Esophagus muscularis mucosa (tissue), 4 donors: ENCODE measurements around the gene ZNF831. TPM values are rescaled to one million over a fixed set of nuclear protein-coding genes. Genes with fewer than 3 reads are reported as not detected.

Experiments
- DNase-seq: peaks from one replicate; pipeline ENCODE4 v3.0.0-alpha.2; 2017; ENCODE audit errors: extremely low spot score
- H3K27ac ChIP-seq, 4 donors: fragments of 200-600 bp; sonication (generic); replicated peaks in 1 of 4; 1 replicate in 3 of 4; 2 replicates in 1 of 4; pipeline ENCODE4 v1.5.1; 2016 to 2019; ENCODE audit warnings: mild to moderate bottlenecking in 1 of 4
- H3K27me3 ChIP-seq, 4 donors: fragments of 200-600 bp; sonication (generic); one replicate each; pipeline versions ENCODE4 v1.5.1 to v1.6.0; 2016 to 2019
- H3K36me3 ChIP-seq, 4 donors: fragments of 200-600 bp; sonication (generic); one replicate each; pipeline ENCODE4 v1.5.1; 2016 to 2019
- H3K4me1 ChIP-seq, 4 donors: fragments of 200-600 bp; sonication (generic); one replicate each; pipeline ENCODE4 v1.5.1; 2016 to 2019
- H3K4me3 ChIP-seq, 4 donors: fragments of 200-600 bp; sonication (generic); 1 replicate in 2 of 4; 2 replicates in 2 of 4; pipeline ENCODE4 v1.5.1; 2016 to 2019; ENCODE audit warnings: mild to moderate bottlenecking in 4 of 4, moderate library complexity in 1 of 4
- H3K9me3 ChIP-seq, 4 donors: fragments of 200-600 bp; sonication (generic); 1 replicate in 3 of 4; 2 replicates in 1 of 4; pipeline ENCODE4 v1.5.1; 2016 to 2019
- EP300 ChIP-seq: sonication (generic); formaldehyde crosslinking; IDR thresholded peaks from one replicate; pipeline ENCODE4 v1.6.1; 2017; ENCODE audit warnings: antibody characterized with exemption
- POLR2A ChIP-seq: fragments of 450-650 bp; IDR thresholded peaks from one replicate; pipeline ENCODE4 v1.6.1; 2017; ENCODE audit warnings: antibody characterized with exemption, moderate library complexity, mild to moderate bottlenecking, low read depth
- POLR2AphosphoS5 ChIP-seq, 2 donors: sonication (generic); formaldehyde crosslinking; IDR thresholded peaks; one replicate each; pipeline ENCODE4 v1.6.1; 2017; ENCODE audit warnings: antibody characterized with exemption in 2 of 2
- WGBS: methylation state at CpG from one replicate; pipeline ENCODE4 v1.1.5; 2018; 5-methylcytosine and 5-hydroxymethylcytosine counted together
- intact Hi-C: fragments of 100-400 bp; cut with DNase I; formaldehyde crosslinking; loops from one replicate; pipeline ENCODE4 v1.15.1; 2023
- total RNA-seq, 4 donors: library from RNA; depleted of rRNA; stranded (reverse); fragments of >200 nt; gene quantifications; one replicate each; pipeline versions ENCODE4 v1.1.0 to v1.2.1, GENCODE V29; 2016
- TF ChIP-seq, protein P1 (sequence below), 3 experiments: fragments of 200-600 bp in 2 of 3; fragments of 450-650 bp in 1 of 3; sonication (generic) in 2 of 3; IDR thresholded peaks; one replicate each; pipeline ENCODE4 v1.5.1; 2017 to 2019; ENCODE audit warnings: antibody characterized with exemption in 3 of 3, mild to moderate bottlenecking in 2 of 3, moderate library complexity in 1 of 3

Gene ZNF831
- total RNA-seq, 4 donors from 2014 or later = 0.34 to 1.3 (median 0.56) TPM

DNA sequence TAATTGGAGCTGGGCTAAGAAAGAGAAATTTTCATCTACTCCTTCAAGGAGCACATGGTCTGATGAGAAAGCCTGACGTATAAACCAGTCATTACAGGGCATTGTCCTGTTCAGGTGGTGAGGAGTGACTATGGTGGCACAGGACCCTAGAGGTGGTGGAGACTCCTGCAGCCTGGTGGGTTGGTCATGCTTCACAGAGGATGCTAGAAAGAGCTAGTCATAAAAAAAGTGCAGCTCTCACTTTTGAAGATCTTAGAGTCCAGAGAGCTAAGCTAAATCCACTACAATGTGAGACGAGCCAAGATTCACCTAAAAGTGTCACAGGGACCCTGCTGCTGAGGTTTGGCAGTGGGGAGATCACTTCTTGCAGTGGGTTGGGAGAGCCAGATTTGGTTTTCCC lies 9.8 kb upstream of the ZNF831 start:
- Histone ChIP-seq H3K4me1 (peaks cover 9 to 52% (median 26%) of the 10 kb centered on the region in 4 donors), H3K27ac (no peak overlapping the region), H3K4me3 (no peak overlapping the region), H3K9me3 (no peaks in the 10 kb centered on the region), H3K36me3 (no peaks in the 10 kb centered on the region), H3K27me3 (no peaks in the 10 kb centered on the region)
- no peak for DNase-seq
- TF ChIP-seq POLR2AphosphoS5 (IDR thresholded peaks at IDR 0.05) = no peak
- TF ChIP-seq, protein P1, sequence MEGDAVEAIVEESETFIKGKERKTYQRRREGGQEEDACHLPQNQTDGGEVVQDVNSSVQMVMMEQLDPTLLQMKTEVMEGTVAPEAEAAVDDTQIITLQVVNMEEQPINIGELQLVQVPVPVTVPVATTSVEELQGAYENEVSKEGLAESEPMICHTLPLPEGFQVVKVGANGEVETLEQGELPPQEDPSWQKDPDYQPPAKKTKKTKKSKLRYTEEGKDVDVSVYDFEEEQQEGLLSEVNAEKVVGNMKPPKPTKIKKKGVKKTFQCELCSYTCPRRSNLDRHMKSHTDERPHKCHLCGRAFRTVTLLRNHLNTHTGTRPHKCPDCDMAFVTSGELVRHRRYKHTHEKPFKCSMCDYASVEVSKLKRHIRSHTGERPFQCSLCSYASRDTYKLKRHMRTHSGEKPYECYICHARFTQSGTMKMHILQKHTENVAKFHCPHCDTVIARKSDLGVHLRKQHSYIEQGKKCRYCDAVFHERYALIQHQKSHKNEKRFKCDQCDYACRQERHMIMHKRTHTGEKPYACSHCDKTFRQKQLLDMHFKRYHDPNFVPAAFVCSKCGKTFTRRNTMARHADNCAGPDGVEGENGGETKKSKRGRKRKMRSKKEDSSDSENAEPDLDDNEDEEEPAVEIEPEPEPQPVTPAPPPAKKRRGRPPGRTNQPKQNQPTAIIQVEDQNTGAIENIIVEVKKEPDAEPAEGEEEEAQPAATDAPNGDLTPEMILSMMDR (IDR thresholded peaks at IDR 0.05) = no peak
- no peak for TF ChIP-seq EP300
- no peak for TF ChIP-seq POLR2A
- WGBS = 87% methylated on average over 2 of the region's 2 CpGs
- intact Hi-C loops = loop anchor here (10.0 kb wide), 1 partner anchor 61 kb away; no protein-coding TSS in a partner anchor

DNA sequence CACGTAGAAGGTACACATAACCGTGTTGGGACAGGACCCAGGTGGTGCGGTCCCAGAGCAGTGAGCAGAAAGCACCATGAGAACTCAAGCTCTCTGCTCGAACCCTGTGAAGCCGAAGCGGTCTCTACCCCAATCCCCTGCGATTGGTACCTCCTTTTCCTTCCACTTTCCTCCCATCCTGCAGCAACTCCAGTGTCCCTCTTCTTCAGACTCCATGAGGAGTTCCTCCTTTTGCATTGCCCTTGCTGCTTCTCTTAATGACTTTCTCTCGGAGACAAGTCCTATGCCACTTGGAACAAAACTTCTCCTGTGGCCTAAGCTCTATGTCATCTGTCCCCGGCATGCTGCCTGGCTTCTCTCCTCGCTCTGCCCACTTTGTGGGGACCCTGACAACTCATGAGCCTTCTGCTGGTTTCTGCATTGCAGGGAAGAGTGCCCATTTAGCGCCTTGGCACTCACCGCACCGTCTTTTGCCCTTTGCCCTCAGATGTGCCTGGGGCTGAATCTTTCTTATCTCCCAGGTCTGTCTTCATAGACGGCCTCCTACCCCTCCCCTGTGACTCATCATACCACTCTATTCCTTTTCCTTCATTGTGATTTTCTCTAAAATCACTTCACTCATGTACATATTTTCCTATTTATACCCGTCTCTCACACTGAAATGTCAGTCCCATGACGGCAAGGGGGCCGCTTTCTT lies 9.2 kb upstream of the ZNF831 start:
- DNase-seq = no peak
- peaks cover 8 to 46% (median 25%) of the 10 kb centered on the region in 4 donors for H3K4me1 ChIP-seq
- intact Hi-C loops = loop anchor here (10.0 kb wide), 1 partner anchor 60 kb away; no protein-coding TSS in a partner anchor
- no peaks in the 10 kb centered on the region for H3K9me3 ChIP-seq
- no peaks in the 10 kb centered on the region for H3K36me3 ChIP-seq
- peaks cover 0 to 6% (median 0%) of the 10 kb centered on the region in 4 donors for H3K27me3 ChIP-seq
- TF ChIP-seq, protein P1 (IDR thresholded peaks at IDR 0.05) = no peak
- TF ChIP-seq POLR2AphosphoS5 (IDR thresholded peaks at IDR 0.05) = no peak
- TF ChIP-seq POLR2A = no peak
- H3K4me3 ChIP-seq = no peak overlapping the region
- 89% methylated on average over 17 of the region's 17 CpGs for WGBS
- no peak overlapping the region for H3K27ac ChIP-seq

DNA sequence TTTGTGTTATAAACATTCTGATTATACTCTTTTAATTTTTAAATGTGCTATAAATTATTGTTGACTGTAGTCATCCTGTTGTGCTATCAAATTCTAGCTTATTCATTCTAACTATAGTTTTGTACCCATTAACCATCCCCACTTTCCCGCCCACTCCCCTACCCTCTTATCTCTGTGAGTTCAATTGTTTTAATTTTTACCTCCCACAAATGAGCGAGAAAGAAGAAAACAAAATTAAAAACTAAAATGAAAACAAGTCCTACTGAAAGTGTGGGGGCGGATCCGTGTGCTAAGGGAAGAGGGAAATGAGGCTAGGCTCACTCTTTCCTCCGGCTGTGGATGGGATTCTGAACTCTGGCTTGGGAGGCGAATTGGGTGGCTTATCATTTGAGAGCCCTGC lies 6.6 kb upstream of the ZNF831 start:
- peaks cover 0 to 24% (median 0%) of the 10 kb centered on the region in 4 donors for H3K27me3 ChIP-seq
- intact Hi-C loops = loop anchor here (10.0 kb wide), 1 partner anchor 58 kb away; no protein-coding TSS in a partner anchor
- H3K4me1 ChIP-seq = peaks cover 5 to 33% (median 20%) of the 10 kb centered on the region in 4 donors
- no peak overlapping the region for H3K4me3 ChIP-seq
- WGBS = 85% methylated on average over 6 of the region's 6 CpGs
- no peaks in the 10 kb centered on the region for H3K36me3 ChIP-seq
- no peak overlapping the region for H3K27ac ChIP-seq
- H3K9me3 ChIP-seq = no peaks in the 10 kb centered on the region
- no peak for TF ChIP-seq POLR2AphosphoS5 (IDR thresholded peaks at IDR 0.05)
- no peak for TF ChIP-seq EP300
- TF ChIP-seq, protein P1 (IDR thresholded peaks at IDR 0.05) = no peak
- TF ChIP-seq POLR2A = no peak
- DNase-seq = no peak

GRCh38 chr20:59157531-59157930 lies 6.1 kb upstream of the ZNF831 start:
- no peak for DNase-seq
- Histone ChIP-seq H3K9me3 (no peaks in the 10 kb centered on the region), H3K27ac (peak overlapping the region in 1 of 4 donors; percentile 6), H3K27me3 (peaks cover 0 to 24% (median 0%) of the 10 kb centered on the region in 4 donors), H3K36me3 (no peaks in the 10 kb centered on the region), H3K4me1 (peaks cover 5 to 30% (median 19%) of the 10 kb centered on the region in 4 donors), H3K4me3 (no peak overlapping the region)
- intact Hi-C loops = loop anchor here (10.0 kb wide), 1 partner anchor 57 kb away; no protein-coding TSS in a partner anchor
- TF ChIP-seq, protein P1 (IDR thresholded peaks at IDR 0.05) = no peak
- TF ChIP-seq POLR2AphosphoS5 (IDR thresholded peaks at IDR 0.05) = no peak
- TF ChIP-seq EP300 = no peak
- no peak for TF ChIP-seq POLR2A
